Liver (tissue), 3 donors: ENCODE results near the gene POMT1.

Experiments
- JUND ChIP-seq, 2 donors: IDR thresholded peaks; 2 replicates each; pipeline ENCODE4 v1.6.1; 2016; ENCODE audit warnings: antibody characterized with exemption in 2 of 2
- MAX ChIP-seq: IDR thresholded peaks from 2 replicates; pipeline ENCODE4 v1.6.1; 2016; ENCODE audit warnings: antibody characterized with exemption
- RAD21 ChIP-seq, 2 donors: IDR thresholded peaks; 2 replicates each; pipeline ENCODE4 v1.6.1; 2016; ENCODE audit warnings: antibody characterized with exemption in 2 of 2, mild to moderate bottlenecking in 2 of 2
- SP1 ChIP-seq: IDR thresholded peaks from 2 replicates; pipeline ENCODE4 v1.6.1; 2018; ENCODE audit warnings: antibody characterized with exemption, mild to moderate bottlenecking
- YY1 ChIP-seq: IDR thresholded peaks from 2 replicates; pipeline ENCODE4 v1.6.1; 2016; ENCODE audit warnings: antibody characterized with exemption, mild to moderate bottlenecking
- TF ChIP-seq, protein P1 (sequence below): fragments of 150-350 bp; IDR thresholded peaks from 2 replicates; pipeline ENCODE4 v1.5.1; 2017; ENCODE audit warnings: improper control_type of control experiment, low read depth, low read length; ENCODE audit not compliant: missing input control
- donor health status: healthy.
- donor health status: healthy.

- TF ChIP-seq JUND (IDR thresholded peaks at IDR 0.05) (no peak), MAX (no peak), YY1 (no peak), RAD21 (IDR thresholded peaks at IDR 0.05) (no peak), SP1 (no peak)
- TF ChIP-seq, protein P1, sequence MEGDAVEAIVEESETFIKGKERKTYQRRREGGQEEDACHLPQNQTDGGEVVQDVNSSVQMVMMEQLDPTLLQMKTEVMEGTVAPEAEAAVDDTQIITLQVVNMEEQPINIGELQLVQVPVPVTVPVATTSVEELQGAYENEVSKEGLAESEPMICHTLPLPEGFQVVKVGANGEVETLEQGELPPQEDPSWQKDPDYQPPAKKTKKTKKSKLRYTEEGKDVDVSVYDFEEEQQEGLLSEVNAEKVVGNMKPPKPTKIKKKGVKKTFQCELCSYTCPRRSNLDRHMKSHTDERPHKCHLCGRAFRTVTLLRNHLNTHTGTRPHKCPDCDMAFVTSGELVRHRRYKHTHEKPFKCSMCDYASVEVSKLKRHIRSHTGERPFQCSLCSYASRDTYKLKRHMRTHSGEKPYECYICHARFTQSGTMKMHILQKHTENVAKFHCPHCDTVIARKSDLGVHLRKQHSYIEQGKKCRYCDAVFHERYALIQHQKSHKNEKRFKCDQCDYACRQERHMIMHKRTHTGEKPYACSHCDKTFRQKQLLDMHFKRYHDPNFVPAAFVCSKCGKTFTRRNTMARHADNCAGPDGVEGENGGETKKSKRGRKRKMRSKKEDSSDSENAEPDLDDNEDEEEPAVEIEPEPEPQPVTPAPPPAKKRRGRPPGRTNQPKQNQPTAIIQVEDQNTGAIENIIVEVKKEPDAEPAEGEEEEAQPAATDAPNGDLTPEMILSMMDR: no peak
Observed at GRCh38 chr9:131528186-131528585, 25.5 kb downstream of the POMT1 start.
